ENCODE measurements around the gene MYL6B.
"Not testable (repeated sequence)": the region's sequence is repeated elsewhere in the genome, so short reads cannot be mapped to it uniquely, and the experiment has no call there.

MYL6B gene

DNA sequence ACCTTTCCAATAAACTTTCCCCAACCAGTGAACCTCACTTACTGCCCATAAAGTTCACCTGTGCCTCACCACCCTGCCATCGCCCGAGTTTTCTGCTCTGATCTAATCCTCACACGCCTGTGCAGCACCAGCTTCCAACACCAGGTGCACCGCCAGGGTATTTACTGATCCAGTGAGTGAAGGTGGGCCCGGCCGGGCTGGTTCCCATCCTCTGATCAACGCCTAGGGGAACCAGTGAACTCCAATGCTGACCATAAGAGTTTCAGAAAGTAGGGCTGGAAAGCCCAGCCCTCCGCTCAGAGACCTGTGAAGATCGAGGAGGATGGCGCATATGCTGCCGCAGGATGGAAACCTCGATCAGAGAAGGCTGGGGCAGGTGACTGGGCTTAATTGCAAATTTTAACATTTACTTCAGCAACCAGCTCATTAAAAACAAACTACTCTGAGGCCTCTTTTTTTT lies 685 bp upstream of the MYL6B start:
- TF ChIP-seq, protein P1, sequence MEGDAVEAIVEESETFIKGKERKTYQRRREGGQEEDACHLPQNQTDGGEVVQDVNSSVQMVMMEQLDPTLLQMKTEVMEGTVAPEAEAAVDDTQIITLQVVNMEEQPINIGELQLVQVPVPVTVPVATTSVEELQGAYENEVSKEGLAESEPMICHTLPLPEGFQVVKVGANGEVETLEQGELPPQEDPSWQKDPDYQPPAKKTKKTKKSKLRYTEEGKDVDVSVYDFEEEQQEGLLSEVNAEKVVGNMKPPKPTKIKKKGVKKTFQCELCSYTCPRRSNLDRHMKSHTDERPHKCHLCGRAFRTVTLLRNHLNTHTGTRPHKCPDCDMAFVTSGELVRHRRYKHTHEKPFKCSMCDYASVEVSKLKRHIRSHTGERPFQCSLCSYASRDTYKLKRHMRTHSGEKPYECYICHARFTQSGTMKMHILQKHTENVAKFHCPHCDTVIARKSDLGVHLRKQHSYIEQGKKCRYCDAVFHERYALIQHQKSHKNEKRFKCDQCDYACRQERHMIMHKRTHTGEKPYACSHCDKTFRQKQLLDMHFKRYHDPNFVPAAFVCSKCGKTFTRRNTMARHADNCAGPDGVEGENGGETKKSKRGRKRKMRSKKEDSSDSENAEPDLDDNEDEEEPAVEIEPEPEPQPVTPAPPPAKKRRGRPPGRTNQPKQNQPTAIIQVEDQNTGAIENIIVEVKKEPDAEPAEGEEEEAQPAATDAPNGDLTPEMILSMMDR (IDR thresholded peaks at IDR 0.05; ENCODE audit: borderline replicate concordance, control extremely low read depth, extremely low read depth, insufficient read depth, missing control alignments) = peak; percentile 11
- in situ Hi-C loops (cut with MboI; ENCODE audit: low sequenced_read_pairs, unreplicated experiment) = no loop called here
- DNase-seq (ENCODE audit: low spot score) = peak; percentile 63

DNA sequence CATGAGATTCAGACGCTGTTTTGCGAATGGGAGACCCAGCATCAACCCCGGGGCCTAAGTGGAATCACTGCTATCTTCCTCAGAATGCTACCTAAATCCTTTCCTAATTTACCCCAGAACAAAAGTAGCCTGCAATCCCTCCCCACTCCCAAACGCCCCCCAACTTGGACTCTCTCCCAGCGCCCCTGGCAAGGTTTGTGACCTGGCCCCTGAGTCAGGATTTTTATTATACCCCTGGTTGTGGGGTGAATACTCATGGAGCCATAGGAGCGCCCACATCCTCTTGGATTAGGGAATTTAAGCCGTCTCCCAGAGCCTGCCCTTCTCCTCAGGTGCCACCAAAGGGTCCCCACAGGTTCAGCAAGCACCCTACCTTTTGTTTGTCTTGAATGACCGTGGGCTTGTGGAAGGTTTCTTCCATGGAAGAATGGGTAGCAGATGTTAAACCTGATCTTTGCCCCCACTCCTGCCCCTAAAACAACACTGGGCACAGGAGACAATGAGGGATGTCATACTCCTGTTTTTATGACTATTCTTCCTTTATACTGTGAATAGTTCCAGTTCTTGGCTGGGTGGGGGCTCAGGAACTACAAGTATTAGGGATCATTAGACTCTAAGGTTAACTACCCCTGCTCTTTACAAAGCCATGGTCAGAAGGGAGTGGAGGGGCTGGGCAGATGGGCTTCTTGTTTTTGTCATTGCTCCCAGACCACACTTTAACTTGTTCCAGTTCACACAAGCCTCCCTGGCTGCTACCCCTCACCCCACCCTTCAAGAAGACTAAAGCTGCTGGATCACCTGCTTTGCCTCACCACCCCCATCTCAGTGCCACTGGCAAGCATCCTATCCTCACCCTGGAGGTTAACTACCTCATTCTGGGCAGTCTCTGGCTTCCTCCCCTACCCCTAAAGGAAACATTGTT lies 630 bp downstream of the MYL6B start:
- TF ChIP-seq, protein P1 (IDR thresholded peaks at IDR 0.05; ENCODE audit: borderline replicate concordance, control extremely low read depth, extremely low read depth, insufficient read depth, missing control alignments) = no peak
- no peak for DNase-seq (ENCODE audit: low spot score)
- in situ Hi-C loops (cut with MboI; ENCODE audit: low sequenced_read_pairs, unreplicated experiment) = no loop called here

DNA sequence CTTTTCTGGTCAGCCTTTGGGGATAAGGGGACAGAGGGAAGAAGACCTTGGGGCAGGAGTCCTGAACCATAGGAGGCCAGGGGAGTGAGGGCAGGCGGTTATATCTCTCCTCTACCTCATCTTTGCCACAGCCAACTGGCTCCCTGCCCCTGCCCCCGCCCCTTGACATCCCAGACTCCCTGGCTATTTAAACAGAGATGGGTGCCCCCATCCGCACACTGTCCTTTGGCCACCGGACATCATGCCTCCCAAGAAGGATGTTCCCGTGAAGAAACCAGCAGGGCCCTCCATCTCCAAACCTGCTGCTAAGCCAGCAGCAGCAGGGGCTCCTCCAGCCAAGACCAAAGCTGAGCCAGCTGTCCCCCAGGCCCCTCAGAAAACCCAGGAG lies 1.3 kb downstream of the MYL6B start:
- TF ChIP-seq, protein P1 (IDR thresholded peaks at IDR 0.05; ENCODE audit: borderline replicate concordance, control extremely low read depth, extremely low read depth, insufficient read depth, missing control alignments) = no peak
- in situ Hi-C loops (cut with MboI; ENCODE audit: low sequenced_read_pairs, unreplicated experiment) = no loop called here
- no peak for DNase-seq (ENCODE audit: low spot score)

DNA sequence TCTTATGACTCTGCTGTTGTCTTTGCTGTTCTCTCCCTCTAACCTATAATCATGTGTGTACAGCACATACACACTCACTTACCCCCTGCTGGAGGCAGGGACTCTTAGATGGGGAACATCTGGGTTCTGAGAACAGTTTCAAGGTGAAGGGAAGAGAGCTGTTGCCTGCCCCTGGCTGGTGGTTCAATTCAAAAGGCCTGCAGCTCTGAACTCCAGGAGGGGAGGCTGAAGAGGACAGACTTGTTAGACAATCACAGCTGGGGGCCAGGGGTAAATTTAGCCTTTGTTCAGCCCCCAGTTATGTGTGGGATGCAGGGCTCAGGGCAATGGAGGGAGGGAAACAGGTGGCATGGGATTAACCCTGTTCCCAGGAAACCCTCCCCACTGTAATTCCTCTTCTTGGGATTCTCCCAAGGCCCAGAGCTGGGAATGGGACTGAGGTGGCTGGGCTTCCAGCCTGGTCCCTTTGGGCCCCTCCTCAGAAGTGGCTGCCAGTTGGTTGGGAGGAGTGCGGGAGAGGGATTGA lies 1.9 kb downstream of the MYL6B start:
- DNase-seq (ENCODE audit: low spot score) = no peak
- in situ Hi-C loops (cut with MboI; ENCODE audit: low sequenced_read_pairs, unreplicated experiment) = no loop called here
- TF ChIP-seq, protein P1 (IDR thresholded peaks at IDR 0.05; ENCODE audit: borderline replicate concordance, control extremely low read depth, extremely low read depth, insufficient read depth, missing control alignments) = no peak

DNA sequence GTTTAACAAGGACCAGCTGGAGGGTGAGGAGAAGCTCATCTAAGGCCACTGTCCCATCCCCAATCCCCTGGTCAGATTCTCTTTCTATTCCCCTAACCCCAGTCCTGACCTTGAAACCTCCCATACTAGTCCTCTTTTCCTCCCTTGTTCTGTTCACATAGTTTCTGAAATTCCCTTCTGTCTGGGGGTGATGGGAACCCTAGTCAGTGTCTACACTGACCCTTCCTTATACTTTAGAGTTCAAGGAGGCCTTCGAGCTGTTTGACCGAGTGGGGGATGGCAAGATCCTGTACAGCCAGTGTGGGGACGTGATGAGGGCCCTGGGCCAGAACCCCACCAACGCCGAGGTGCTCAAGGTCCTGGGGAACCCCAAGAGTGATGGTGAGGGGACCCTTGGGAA lies 2.4 kb downstream of the MYL6B start:
- in situ Hi-C loops (cut with MboI; ENCODE audit: low sequenced_read_pairs, unreplicated experiment) = no loop called here
- DNase-seq (ENCODE audit: low spot score) = no peak
- TF ChIP-seq, protein P1 (IDR thresholded peaks at IDR 0.05; ENCODE audit: borderline replicate concordance, control extremely low read depth, extremely low read depth, insufficient read depth, missing control alignments) = no peak

DNA sequence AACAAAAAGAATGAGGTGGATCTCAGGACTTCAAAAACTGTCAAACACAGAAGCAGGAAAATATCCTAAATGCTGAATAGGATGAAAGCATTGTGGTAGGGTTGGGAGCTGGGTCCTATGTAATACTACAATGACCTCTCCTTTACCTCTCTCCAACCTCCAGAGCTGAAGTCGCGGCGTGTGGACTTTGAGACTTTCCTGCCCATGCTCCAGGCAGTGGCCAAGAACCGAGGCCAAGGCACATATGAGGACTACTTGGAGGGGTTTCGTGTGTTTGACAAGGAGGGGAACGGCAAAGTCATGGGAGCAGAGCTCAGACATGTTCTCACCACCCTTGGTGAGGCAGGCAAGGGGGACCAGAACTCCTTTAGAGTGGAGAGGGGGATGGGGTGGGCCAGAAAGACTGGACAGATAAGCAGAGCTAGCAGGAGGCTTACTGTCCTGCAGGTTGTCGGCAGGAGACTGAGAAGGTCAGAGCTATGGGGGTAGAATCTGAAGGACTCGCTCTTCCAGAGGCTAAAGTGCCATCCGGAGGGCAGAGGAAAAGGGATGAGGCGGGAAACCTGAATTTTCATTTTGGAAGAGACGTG lies 3.0 kb downstream of the MYL6B start:
- TF ChIP-seq, protein P1 (IDR thresholded peaks at IDR 0.05; ENCODE audit: borderline replicate concordance, control extremely low read depth, extremely low read depth, insufficient read depth, missing control alignments) = no peak
- in situ Hi-C loops (cut with MboI; ENCODE audit: low sequenced_read_pairs, unreplicated experiment) = no loop called here
- DNase-seq (ENCODE audit: low spot score) = no peak

DNA sequence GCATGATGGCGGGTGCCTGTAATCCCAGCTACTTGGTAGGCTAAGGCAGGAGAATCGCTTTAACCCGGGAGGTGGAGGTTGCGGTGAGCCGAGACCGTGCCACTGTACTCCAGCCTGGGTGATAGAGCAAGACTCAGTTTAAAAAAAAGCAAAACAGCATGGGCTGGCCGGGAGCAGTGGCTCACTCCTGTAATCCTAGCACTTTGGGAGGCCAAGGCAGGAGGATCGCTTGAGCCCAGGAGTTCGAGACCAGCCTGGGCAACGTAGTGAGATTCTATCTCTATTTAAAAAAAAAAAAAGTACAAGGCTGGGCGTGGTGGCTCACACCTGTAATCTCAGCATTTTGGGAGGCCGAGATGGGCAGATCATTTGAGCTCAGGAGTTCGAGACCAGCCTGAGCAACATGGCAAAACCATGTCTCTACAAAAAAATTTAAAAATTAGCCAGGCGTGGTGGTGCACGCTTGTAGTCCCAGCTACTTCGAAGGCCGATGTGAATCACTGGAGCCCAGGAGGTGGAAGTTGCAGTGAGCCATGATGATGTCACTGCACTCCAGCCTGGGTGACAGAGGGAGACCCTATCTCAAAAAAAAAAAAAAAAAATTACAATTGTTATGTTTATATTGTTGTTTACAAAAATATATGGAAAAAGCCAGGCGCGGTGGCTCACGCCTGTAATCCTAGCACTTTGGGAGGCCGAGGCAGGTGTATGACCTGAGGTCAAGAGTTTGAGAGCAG lies 4.2 kb downstream of the MYL6B start:
- in situ Hi-C loops (cut with MboI; ENCODE audit: low sequenced_read_pairs, unreplicated experiment); DNase-seq (ENCODE audit: low spot score): not testable (repeated sequence)

Measured in GM13976 (cell line).